Osteocyte (in vitro differentiated cells): ENCODE results near the gene RASSF5. TPM values are rescaled to one million over a fixed set of nuclear protein-coding genes. Genes with fewer than 3 reads are reported as not detected.

Experiments used
- DNase-seq: peaks from one replicate; pipeline ENCODE4 v3.0.0; 2021; ENCODE audit warnings: mixed read lengths; ENCODE audit not compliant: unreplicated experiment; ENCODE audit errors: extremely low spot score
- H3K27ac Mint-ChIP-seq: one replicate; pipeline ENCODE4 v1.8.0; 2021; ENCODE audit warnings: mild to moderate bottlenecking, mixed read lengths; ENCODE audit not compliant: unreplicated experiment
- H3K27me3 Mint-ChIP-seq: one replicate; pipeline ENCODE4 v1.8.0; 2021; ENCODE audit warnings: mixed read lengths; ENCODE audit not compliant: unreplicated experiment
- H3K36me3 Mint-ChIP-seq: one replicate; pipeline ENCODE4 v1.8.0; 2021; ENCODE audit warnings: mixed read lengths; ENCODE audit not compliant: unreplicated experiment
- H3K4me1 Mint-ChIP-seq: one replicate; pipeline ENCODE4 v1.8.0; 2021; ENCODE audit warnings: mixed read lengths; ENCODE audit not compliant: unreplicated experiment
- H3K4me3 Mint-ChIP-seq: one replicate; pipeline ENCODE4 v1.8.0; 2021; ENCODE audit warnings: mild to moderate bottlenecking, moderate library complexity, mixed read lengths; ENCODE audit not compliant: unreplicated experiment
- H3K9me3 Mint-ChIP-seq: one replicate; pipeline ENCODE4 v1.8.0; 2021; ENCODE audit warnings: mixed read lengths; ENCODE audit not compliant: unreplicated experiment
- total RNA-seq: library from RNA; stranded (reverse); gene quantifications from 2 replicates; pipeline ENCODE4 v1.2.1, GENCODE V29; 2021
- TF ChIP-seq, protein P1 (sequence below): fragments of 200-600 bp; sonication (generic); IDR thresholded peaks from 2 replicates; pipeline ENCODE4 v1.5.0; 2021; ENCODE audit warnings: antibody characterized with exemption, mild to moderate bottlenecking, moderate library complexity

Gene RASSF5
- total RNA-seq, 1 donor from 2014 or later = not detected

DNA sequence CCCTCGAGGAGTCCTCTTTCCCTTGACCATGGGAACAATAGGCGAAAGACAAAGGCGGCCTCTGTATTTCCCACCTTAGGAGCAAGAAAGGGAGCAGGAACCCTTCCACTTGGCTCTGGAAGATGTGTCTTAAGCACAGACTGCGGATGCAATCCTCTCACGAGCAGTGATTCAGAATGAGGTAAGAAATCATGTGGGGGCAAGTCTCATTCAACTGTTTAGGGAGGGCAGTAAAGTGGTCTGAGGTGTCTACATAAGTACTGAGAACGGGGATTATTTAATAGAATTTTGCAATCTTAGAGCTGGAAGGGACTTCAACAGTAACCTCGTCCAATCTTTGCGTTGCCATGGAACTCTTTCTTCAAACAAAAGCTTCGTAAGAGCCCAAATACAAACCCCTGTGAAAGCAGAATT lies 126.4 kb downstream of the RASSF5 start:
- Mint-ChIP-seq H3K4me3 (no peak overlapping the region), H3K9me3 (no peaks in the 10 kb centered on the region), H3K36me3 (no peaks in the 10 kb centered on the region), H3K27ac (no peak overlapping the region), H3K4me1 (peaks cover 19% of the 10 kb centered on the region), H3K27me3 (peaks cover 10% of the 10 kb centered on the region)
- peak; percentile 10 for DNase-seq
- TF ChIP-seq, protein P1, sequence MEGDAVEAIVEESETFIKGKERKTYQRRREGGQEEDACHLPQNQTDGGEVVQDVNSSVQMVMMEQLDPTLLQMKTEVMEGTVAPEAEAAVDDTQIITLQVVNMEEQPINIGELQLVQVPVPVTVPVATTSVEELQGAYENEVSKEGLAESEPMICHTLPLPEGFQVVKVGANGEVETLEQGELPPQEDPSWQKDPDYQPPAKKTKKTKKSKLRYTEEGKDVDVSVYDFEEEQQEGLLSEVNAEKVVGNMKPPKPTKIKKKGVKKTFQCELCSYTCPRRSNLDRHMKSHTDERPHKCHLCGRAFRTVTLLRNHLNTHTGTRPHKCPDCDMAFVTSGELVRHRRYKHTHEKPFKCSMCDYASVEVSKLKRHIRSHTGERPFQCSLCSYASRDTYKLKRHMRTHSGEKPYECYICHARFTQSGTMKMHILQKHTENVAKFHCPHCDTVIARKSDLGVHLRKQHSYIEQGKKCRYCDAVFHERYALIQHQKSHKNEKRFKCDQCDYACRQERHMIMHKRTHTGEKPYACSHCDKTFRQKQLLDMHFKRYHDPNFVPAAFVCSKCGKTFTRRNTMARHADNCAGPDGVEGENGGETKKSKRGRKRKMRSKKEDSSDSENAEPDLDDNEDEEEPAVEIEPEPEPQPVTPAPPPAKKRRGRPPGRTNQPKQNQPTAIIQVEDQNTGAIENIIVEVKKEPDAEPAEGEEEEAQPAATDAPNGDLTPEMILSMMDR = no peak

DNA sequence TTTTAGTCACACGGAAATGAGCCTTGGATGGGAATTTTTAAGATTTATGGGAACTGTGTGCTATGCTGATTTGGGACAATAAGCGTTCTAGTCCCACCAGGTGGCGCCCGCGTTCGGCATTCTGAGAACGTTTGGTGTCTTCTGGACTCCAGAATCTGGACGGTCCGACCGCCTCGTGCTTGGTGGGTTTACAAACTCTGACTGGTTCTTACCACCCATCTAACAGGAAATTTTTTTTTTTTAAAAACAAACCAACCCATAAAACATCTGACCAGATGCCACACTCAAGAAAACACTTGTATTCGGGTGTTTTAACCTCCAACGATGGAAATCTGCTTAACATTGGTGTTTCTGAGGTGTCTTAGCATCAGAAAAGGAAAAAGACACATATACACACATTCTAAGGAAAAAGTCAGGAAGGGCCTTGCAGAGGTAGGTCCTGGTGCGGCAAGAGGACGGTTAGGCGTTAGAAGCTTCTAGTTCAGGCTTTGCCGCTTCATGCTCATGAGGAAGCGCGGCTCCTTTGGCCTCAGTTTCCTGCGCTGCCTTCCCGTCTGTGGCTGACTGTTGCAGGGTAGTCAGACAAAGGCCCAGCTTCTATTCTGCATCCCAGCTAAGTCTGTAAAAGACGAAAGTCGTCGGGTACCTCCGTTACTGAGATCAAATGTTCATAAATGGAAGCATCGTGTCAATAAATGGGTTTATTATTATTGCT lies 127.2 kb downstream of the RASSF5 start:
- peak; percentile 93 for DNase-seq
- Mint-ChIP-seq H3K27ac (peak overlapping the region; percentile 63), H3K36me3 (no peaks in the 10 kb centered on the region), H3K9me3 (no peaks in the 10 kb centered on the region), H3K4me1 (peaks cover 19% of the 10 kb centered on the region), H3K4me3 (peak overlapping the region; percentile 79), H3K27me3 (peaks cover 8% of the 10 kb centered on the region)
- TF ChIP-seq, protein P1 = peak; percentile 91

DNA sequence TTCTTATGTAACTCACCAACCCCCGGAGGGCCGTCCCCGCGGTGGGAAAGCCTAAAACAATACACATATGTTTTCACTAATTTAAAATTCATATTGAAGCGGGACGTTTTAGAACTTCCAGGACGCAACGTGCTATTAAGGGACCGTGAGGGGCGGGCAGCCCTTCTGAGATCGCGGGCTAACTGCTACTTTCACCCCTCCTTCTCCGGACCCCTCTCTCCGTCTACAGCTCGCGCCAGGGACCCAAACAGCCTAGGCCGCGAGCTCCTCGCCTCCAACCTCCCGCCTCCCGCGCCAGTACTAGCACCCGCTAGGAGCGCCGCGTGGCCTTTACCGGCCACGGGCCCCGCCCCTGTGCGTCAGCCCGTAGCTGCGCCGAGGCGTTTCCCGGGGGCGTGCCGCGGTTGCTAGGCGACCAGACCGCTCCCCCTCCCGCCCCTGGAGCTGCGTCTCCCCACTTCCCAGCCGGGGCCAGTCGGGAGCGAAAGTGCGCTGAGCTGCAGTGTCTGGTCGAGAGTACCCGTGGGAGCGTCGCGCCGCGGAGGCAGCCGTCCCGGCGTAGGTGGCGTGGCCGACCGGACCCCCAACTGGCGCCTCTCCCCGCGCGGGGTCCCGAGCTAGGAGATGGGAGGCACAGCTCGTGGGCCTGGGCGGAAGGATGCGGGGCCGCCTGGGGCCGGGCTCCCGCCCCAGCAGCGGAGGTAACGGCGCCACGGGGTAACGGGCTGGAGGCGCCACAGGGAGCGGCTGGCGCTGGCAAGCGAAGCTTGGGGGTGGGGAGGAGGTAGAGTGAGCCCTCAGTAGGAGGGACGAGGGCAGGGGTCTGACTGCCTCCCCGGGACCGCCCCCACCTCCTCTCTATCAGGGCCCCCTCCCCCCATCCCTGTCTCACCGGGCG lies 128.0 kb downstream of the RASSF5 start, which contains the start of gene DYRK3:
Gene DYRK3 (plus strand): TSS at position 457 of the 898 bp plus-strand sequence. CDS start 168 bp downstream, at position 625.
- H3K9me3 Mint-ChIP-seq = no peaks in the 10 kb centered on the region
- no peaks in the 10 kb centered on the region for H3K36me3 Mint-ChIP-seq
- peak within 1 kb of the TSS; percentile 63 for H3K27ac Mint-ChIP-seq
- H3K4me1 Mint-ChIP-seq = peaks cover 19% of the 10 kb centered on the region
- H3K27me3 Mint-ChIP-seq = peaks cover 6% of the 10 kb centered on the region
- H3K4me3 Mint-ChIP-seq = peak within 1 kb of the TSS; percentile 79
- TF ChIP-seq, protein P1 = no peak
- peak; percentile 96 for DNase-seq

DNA sequence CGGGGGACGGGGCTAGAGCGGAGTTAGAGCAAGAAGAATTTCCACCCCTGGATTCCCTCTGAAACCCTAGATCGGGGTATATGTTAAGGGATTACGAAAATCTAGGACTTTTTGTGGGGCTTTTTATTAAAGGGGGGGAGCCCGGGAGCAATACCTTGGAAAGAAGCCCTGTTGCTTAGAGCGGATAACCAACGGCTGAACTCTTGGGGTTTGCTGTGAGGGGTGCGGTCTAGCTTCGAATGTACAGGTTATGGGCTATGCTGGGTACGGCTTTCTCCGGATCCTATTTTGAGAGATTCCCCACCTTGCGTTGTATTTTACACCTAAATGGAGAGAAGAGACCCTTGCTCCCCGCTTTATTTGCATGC lies 128.6 kb downstream of the RASSF5 start:
- no peak for DNase-seq
- Mint-ChIP-seq H3K4me1 (peaks cover 19% of the 10 kb centered on the region), H3K27ac (no peak overlapping the region)

More for the DNA sequence above, 128.6 kb downstream of the RASSF5 start:
- peak overlapping the region; percentile 79 for H3K4me3 Mint-ChIP-seq
- peaks cover 6% of the 10 kb centered on the region for H3K27me3 Mint-ChIP-seq
- TF ChIP-seq, protein P1 = no peak
- H3K9me3 Mint-ChIP-seq = no peaks in the 10 kb centered on the region
- H3K36me3 Mint-ChIP-seq = no peaks in the 10 kb centered on the region
